Mesendoderm (in vitro differentiated cells): Measurements from ENCODE around the gene TLCD5.

Source experiments
- DNase-seq: peaks from one replicate; pipeline ENCODE4 v3.0.0; 2013
- H2AK5ac ChIP-seq: 2 replicates; pipeline ENCODE4 v1.6.1; 2013; ENCODE audit warnings: low read length, inconsistent platforms
- H2BK120ac ChIP-seq: 2 replicates; pipeline ENCODE4 v1.6.1; 2013; ENCODE audit warnings: low read depth, mild to moderate bottlenecking, low read length, moderate library complexity, mixed read lengths
- H2BK15ac ChIP-seq: replicated peaks from 2 replicates; pipeline ENCODE4 v1.6.1; 2013; ENCODE audit warnings: low read depth, mild to moderate bottlenecking, moderate library complexity
- H2BK5ac ChIP-seq: 2 replicates; pipeline ENCODE4 v1.6.1; 2013; ENCODE audit warnings: low read length, inconsistent platforms
- H3K18ac ChIP-seq: 2 replicates; pipeline ENCODE4 v1.6.1; 2013; ENCODE audit warnings: mild to moderate bottlenecking, low read length, mixed read lengths
- H3K23ac ChIP-seq: one replicate; pipeline ENCODE4 v1.6.1; 2013; ENCODE audit warnings: low read length
- H3K27ac ChIP-seq: 2 replicates; pipeline ENCODE4 v1.5.1; 2013; ENCODE audit warnings: low read depth, mild to moderate bottlenecking, inconsistent platforms, low read length, moderate library complexity
- H3K27me3 ChIP-seq: 2 replicates; pipeline ENCODE4 v1.6.1; 2013; ENCODE audit warnings: low read length, control low read depth, mild to moderate bottlenecking, inconsistent platforms; ENCODE audit not compliant: insufficient read depth, poor library complexity
- H3K36me3 ChIP-seq: 2 replicates; pipeline ENCODE4 v1.6.1; 2013; ENCODE audit warnings: low read length, inconsistent platforms; ENCODE audit not compliant: control insufficient read depth, insufficient read depth
- H3K4ac ChIP-seq: one replicate; pipeline ENCODE4 v1.6.1; 2013; ENCODE audit warnings: low read depth, mild to moderate bottlenecking, low read length, moderate library complexity
- H3K4me1 ChIP-seq: 2 replicates; pipeline ENCODE4 v1.6.1; 2013; ENCODE audit warnings: low read depth, low read length, inconsistent platforms; ENCODE audit not compliant: control insufficient read depth
- H3K4me2 ChIP-seq: 2 replicates; pipeline ENCODE4 v1.6.1; 2013; ENCODE audit warnings: low read length
- H3K4me3 ChIP-seq: 2 replicates; pipeline ENCODE4 v1.5.1; 2013; ENCODE audit warnings: mild to moderate bottlenecking, low read length
- H3K56ac ChIP-seq: one replicate; pipeline ENCODE4 v1.6.1; 2013; ENCODE audit warnings: low read length
- H3K79me1 ChIP-seq: 2 replicates; pipeline ENCODE4 v1.6.1; 2013; ENCODE audit warnings: low read length, inconsistent platforms
- H3K79me2 ChIP-seq: 2 replicates; pipeline ENCODE4 v1.6.1; 2013; ENCODE audit warnings: mild to moderate bottlenecking, low read length; ENCODE audit not compliant: control insufficient read depth, insufficient read depth
- H3K9ac ChIP-seq: 2 replicates; pipeline ENCODE4 v1.6.1; 2013; ENCODE audit warnings: low read length, inconsistent platforms
- H4K5ac ChIP-seq: one replicate; pipeline ENCODE4 v1.6.1; 2013; ENCODE audit warnings: low read length
- H4K8ac ChIP-seq: one replicate; pipeline ENCODE4 v1.6.1; 2013; ENCODE audit warnings: low read depth, mild to moderate bottlenecking, control low read depth, low read length, moderate library complexity
- WGBS: extraction: QIAGEN DNeasy Blood & Tissue Kit; methylation state at CpG from one replicate; pipeline ENCODE4 v1.1.7; 2013; ENCODE audit warnings: low lambda C conversion rate, missing lambda C conversion rate; ENCODE audit not compliant: insufficient coverage; ENCODE audit errors: extremely low coverage; 5-methylcytosine and 5-hydroxymethylcytosine counted together
- small RNA-seq: library from polyadenylated mRNA; stranded (forward); fragments of <200 nt; extraction: miRNeasy Mini kit (QIAGEN cat#:217004); gene quantifications from one replicate; pipeline ENCODE3, GENCODE V24; 2013; ENCODE audit not compliant: insufficient read depth

The TLCD5 gene

DNA sequence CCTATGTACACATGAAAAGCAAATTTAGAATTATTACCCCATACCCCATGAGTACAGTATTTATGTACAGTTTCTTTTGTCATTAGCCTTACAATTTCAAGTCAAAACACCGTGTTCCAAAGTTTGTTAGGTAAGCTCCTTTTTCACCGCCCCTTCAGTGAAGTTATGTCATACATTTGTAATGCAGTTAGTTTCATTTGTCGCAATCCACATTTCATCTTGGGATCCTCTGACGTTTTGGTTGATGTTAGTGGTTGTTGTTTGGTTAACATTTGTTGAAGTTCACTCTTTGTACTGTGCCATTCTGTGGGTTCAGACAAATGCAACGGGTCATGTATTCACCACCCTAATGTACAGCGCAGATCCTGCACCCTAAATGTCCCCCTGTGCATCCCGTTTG lies 56.3 kb downstream of the TLCD5 start:
- no peak overlapping the region for H2BK120ac ChIP-seq
- no peak overlapping the region for H3K18ac ChIP-seq
- no peak overlapping the region for H2BK5ac ChIP-seq
- no peak overlapping the region for H3K4me2 ChIP-seq
- no peak overlapping the region for H3K27ac ChIP-seq
- H3K23ac ChIP-seq: no peak overlapping the region
- no peak overlapping the region for H4K5ac ChIP-seq
- H3K4ac ChIP-seq: no peak overlapping the region
- H3K56ac ChIP-seq: no peak overlapping the region
- no peak overlapping the region for H3K9ac ChIP-seq
- WGBS: no CpG with 5 or more reads among the region's 7 CpGs
- no peak overlapping the region for H4K8ac ChIP-seq
- DNase-seq: no peak
- no peak overlapping the region for H2AK5ac ChIP-seq
- H3K4me1 ChIP-seq: peaks cover 6% of the 10 kb centered on the region
- no peak overlapping the region for H3K4me3 ChIP-seq
- no peaks in the 10 kb centered on the region for H3K27me3 ChIP-seq
- no peaks in the 10 kb centered on the region for H3K36me3 ChIP-seq
- H3K79me1 ChIP-seq: peaks cover 14% of the 10 kb centered on the region
- H2BK15ac ChIP-seq: no peak overlapping the region
- H3K79me2 ChIP-seq: peaks cover 19% of the 10 kb centered on the region

Small RNAs within 50 kb of the gene (small RNA-seq; reads per million reads assigned to genes)
- 9.5 reads per million, percentile 85 among the genes with 10 or more reads in this experiment for gene RF00100
